Measurements from ENCODE around the gene MIEN1.
A peak's percentile ranks its signal among the peaks of the same experiment; 100 is the strongest.

The MIEN1 gene

DNA sequence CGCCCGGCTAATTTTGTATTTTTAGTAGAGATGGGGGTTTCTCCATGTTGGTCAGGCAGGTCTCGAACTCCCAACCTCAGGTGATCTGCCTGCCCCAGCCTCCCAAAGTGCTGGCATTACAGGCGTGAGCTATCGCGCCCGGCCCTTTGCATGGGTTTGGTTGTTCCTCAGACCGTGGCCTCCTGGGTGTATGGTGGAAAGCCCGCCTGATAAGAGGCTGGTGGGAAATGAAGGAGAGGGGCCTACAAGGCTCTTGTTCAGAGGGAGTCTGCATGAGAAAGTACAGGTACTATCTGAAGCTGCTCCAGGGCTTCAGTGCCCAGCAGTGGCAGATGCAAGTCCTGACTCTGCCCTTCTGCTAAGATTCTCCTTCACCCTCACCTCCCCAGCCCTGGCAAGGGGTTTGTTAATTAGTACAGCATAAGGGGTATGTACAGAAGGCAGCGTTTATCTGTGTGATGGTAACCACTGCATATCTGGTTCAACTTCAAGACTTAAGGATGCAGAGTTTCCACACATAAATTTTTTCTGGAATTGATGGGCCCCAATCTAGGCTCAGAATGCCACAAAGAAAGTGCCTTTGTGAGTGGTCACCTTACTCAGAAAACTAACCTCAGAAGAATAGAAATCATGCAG lies 31.6 kb upstream of the MIEN1 start:
- no peaks in the 10 kb centered on the region for H3K27me3 Mint-ChIP-seq
- peak overlapping the region; percentile 89 for H3K27ac Mint-ChIP-seq
- peaks cover 95% of the 10 kb centered on the region for H3K4me1 Mint-ChIP-seq (ENCODE audit: low read depth)
- H3K36me3 Mint-ChIP-seq (ENCODE audit: low read depth), result peaks cover 78% of the 10 kb centered on the region
- H3K9me3 Mint-ChIP-seq, result no peaks in the 10 kb centered on the region
- peak overlapping the region; percentile 3 for H3K4me3 Mint-ChIP-seq

DNA sequence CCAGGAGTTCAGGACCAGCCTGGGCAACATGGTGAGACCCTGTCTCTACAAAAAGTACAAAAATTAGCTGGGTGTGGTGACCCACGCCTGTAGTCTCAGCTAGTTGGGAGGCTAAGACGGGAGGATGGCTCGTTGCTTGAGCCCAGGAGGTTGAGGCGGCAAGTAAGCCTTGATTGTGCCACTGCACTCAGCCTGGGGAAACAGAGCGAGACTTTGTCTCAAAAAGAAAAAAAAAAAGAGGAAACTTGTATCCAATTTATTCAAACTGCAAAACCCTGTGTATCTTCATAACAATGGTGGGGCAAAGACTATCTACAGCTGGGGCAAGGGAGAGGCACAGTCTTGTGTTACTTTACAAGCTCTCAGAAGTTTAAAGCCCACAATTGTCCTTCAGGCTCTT lies 28.9 kb upstream of the MIEN1 start:
- Mint-ChIP-seq H3K36me3 (ENCODE audit: low read depth) (peaks cover 50% of the 10 kb centered on the region), H3K9me3 (no peaks in the 10 kb centered on the region), H3K27me3 (no peaks in the 10 kb centered on the region), H3K4me1 (ENCODE audit: low read depth) (peaks cover 91% of the 10 kb centered on the region), H3K27ac (peak overlapping the region; percentile 99), H3K4me3 (peak overlapping the region; percentile 68)

DNA sequence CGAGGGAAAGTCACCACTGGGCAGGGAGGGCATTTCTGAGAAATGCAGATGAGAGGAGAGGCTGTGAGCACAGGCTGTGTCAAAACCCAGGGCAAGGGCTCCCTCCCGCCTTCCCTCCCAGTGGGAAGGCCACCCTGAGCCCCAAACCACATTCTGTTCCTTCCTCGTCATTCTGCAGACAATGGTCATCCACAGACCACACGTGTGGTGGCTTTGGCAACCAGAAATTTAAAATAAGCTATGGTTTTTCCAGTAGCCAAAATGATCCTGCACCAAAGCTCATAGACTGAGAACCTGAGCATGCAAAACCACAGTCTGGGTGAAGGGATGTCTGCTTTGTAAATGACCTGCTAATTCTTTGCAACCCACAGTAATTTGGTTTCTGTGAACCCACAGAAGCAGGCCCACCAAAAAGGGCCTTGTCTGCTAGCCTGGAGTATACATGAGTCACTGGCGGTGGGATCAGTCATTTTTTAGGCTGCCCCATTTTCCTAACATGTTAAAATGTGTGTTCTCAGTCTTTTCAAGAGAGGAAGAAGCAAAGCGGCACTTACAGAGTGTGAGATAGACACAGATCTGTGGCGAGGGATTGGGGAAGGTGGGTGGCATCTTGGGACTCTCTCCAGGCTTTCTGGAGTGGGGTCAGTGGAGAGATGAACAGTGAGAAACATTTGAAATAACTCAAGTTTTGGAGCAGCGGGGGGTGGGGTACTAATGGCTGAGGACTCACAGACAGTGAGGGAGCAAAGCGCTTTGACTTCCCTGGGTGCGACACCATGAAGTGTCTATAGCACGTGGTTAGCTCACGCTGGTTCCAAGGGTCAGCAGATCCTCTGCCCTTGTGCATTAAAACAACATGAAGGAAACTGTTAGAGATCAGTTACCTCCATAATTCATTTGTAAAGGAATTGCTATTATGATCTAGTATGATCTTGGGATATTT lies 27.9 kb upstream of the MIEN1 start:
- Mint-ChIP-seq H3K27ac (peak overlapping the region; percentile 99), H3K27me3 (no peaks in the 10 kb centered on the region), H3K4me1 (ENCODE audit: low read depth) (peaks cover 88% of the 10 kb centered on the region), H3K9me3 (no peaks in the 10 kb centered on the region), H3K36me3 (ENCODE audit: low read depth) (peaks cover 43% of the 10 kb centered on the region), H3K4me3 (peak overlapping the region; percentile 68)

DNA sequence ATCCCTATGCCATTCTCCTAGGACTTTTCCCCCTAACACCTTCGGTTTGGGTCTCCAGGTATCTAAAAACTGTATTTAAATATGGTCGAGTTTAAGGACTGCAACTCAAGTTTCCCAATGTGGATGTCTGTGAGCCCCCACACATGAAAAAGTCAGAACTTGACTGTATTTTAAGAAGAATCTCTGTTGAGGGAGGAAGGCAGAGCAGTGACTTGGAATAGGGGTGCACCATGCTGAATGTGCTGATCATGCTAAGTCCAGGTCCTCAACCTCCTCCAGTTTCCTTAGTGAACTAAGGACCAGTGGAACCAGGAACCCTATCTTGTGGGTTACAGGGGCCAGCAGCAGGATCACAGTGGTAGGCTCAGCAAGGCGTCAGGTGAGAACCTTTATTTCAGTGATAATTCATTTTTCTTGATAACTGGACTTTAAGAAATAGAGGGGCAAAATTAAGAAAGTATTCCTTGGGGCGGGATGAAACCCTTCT lies 26.9 kb upstream of the MIEN1 start:
- Mint-ChIP-seq H3K4me1 (ENCODE audit: low read depth) (peaks cover 88% of the 10 kb centered on the region), H3K27ac (peak overlapping the region; percentile 99), H3K27me3 (no peaks in the 10 kb centered on the region), H3K36me3 (ENCODE audit: low read depth) (peaks cover 33% of the 10 kb centered on the region), H3K4me3 (peak overlapping the region; percentile 68), H3K9me3 (no peaks in the 10 kb centered on the region)

DNA sequence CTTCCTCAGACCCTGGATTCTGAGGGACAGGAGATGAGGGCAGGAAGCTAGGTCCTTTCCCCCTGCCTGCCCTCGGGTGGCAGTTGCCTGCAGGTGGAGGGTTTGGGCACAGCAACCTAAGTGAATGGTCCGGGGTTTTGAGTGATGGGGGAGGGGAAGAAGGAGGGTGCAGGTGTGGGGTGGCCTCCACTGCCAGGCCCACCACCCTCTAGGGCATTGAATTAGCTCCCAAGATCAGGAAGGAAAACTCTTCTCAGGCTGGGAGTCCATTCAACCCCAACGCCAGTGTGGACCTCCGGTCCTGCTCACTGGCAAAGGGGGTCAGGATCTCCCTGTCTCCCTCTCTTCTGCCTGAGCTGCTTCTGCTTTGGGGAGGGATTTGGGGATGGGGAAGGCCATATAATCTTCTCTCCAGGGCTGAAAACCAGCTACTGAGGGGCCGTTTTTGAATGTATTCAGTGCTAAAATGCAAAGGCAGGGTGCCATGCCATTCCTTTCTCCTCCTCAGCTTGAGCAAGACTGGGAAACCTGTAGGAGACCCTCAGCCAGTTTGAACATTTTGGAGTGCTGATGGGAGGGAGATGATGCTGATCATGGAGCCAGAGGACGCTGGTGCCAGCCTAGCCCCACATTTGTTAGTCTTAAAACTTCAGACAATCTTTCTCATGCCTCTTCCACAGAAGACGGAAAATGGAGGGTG lies 26.2 kb upstream of the MIEN1 start:
- H3K9me3 Mint-ChIP-seq, result no peaks in the 10 kb centered on the region
- H3K4me1 Mint-ChIP-seq (ENCODE audit: low read depth), result peaks cover 88% of the 10 kb centered on the region
- peak overlapping the region; percentile 99 for H3K27ac Mint-ChIP-seq
- H3K36me3 Mint-ChIP-seq (ENCODE audit: low read depth), result peaks cover 27% of the 10 kb centered on the region
- no peaks in the 10 kb centered on the region for H3K27me3 Mint-ChIP-seq
- peak overlapping the region; percentile 73 for H3K4me3 Mint-ChIP-seq

DNA sequence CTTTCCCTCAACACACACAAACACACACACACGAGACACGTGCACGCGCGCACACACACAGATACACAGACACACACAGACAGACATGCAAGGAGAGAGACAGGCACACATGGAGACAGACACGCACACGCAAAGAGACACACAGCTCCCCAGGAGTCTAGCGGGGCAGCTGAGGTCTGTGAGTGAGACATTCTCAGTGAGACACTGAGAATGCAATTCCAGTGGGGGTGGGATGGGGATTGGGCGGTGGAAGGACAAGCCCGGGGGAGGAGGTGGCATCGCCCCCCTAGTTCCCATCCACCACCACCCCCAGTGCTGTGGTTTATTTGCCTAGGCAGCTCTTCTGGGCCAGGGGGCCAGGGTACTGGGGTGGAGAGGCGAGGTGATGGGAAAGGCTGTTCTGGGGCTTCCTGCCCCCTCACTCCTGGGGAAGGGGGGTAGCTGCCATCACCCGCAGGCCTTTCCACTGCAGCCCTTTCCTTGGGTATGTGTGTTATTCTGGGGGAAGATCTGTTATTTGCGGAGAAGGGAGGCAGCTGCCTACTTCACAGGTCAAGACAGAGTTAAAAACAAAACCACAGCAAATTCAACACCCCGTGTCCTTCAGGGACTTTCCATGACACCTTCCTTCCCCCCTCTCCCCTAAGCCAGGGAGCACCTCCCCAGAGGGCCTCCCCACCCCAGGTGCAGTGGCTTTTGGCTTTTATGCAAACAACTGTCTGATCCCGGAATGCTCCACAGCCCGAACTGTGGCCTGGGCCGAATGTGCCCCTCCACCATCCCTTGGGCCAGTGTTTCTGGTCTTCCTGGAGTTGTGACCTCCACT lies 25.4 kb upstream of the MIEN1 start:
- H3K4me1 Mint-ChIP-seq (ENCODE audit: low read depth), result peaks cover 87% of the 10 kb centered on the region
- peak overlapping the region; percentile 99 for H3K27ac Mint-ChIP-seq
- H3K27me3 Mint-ChIP-seq, result no peaks in the 10 kb centered on the region
- H3K9me3 Mint-ChIP-seq, result no peaks in the 10 kb centered on the region
- peaks cover 21% of the 10 kb centered on the region for H3K36me3 Mint-ChIP-seq (ENCODE audit: low read depth)
- H3K4me3 Mint-ChIP-seq, result peak overlapping the region; percentile 73

DNA sequence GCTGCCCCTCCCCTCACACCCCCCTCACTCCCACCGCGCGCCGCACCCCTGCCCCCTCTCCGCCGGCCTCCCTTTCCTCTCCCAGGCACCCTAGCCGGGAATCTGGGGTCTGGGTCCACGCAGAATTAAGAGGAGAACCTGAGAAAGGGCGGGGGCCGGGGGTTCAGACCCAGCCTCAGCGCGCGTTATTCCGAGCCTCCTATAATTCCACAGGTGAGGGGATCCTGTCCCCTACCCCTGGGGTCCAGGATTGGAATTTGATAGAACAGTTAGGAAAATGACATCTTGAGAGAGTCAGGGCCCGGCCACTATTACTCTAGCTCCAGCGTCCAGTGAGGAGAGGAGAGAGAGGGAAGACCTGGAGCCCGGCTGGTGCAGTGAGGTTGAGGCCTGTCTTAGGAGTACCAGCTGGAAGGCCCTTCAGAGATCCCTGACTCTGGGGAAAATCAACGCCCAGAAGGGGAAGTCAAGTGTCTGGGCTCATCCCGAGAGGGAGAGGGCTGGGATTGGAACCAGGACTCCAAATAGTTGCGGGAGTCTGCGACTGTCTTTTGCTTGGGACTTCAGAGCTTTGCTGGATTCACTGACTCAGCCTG lies 24.7 kb upstream of the MIEN1 start:
- H3K27me3 Mint-ChIP-seq, result no peaks in the 10 kb centered on the region
- H3K4me1 Mint-ChIP-seq (ENCODE audit: low read depth), result peaks cover 80% of the 10 kb centered on the region
- H3K4me3 Mint-ChIP-seq, result peak overlapping the region; percentile 73
- peaks cover 18% of the 10 kb centered on the region for H3K36me3 Mint-ChIP-seq (ENCODE audit: low read depth)
- peak overlapping the region; percentile 99 for H3K27ac Mint-ChIP-seq
- no peaks in the 10 kb centered on the region for H3K9me3 Mint-ChIP-seq

DNA sequence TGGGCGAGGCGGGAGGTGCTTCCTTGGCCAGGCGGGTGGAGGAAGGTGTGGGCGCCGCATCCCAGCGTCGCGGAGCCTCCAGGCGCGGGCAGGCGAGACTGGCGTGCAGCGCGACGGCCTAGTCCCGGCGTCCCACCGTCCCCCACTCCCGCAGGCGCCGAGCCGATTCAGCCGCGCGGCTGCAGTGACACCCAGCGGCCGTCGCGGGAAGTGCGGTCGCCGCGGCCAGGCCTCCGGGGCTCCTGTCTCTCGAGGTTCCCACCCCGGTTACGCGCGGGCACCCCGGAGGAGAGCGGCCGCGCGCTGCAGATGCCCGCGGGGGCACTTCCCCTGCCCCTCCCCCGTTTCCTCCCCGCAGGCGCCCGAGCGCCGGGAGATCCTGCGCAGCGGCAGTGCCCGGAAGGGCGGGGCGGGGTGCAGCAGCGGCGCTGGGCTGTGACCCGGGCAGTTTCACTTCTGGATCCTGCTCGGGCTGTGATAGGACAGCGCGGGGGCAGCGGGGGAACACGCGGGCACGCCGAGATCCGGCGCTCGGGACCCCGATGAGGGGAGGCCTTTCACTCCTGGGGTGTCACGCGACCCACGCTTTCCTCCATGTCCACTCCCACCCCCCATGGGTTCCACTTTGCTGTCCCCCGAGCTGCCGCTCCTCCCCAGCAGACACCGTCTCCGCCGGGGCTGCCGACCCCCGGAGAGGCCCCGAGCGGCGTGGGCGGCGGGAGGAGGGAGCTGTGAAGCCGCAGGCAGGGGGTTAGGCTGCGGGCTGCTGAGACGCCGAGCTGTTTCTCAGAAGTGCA lies 24.0 kb upstream of the MIEN1 start:
- Mint-ChIP-seq H3K9me3 (no peaks in the 10 kb centered on the region), H3K27me3 (no peaks in the 10 kb centered on the region), H3K27ac (peak overlapping the region; percentile 99), H3K36me3 (ENCODE audit: low read depth) (peaks cover 13% of the 10 kb centered on the region), H3K4me3 (peak overlapping the region; percentile 73), H3K4me1 (ENCODE audit: low read depth) (peaks cover 73% of the 10 kb centered on the region)

DNA sequence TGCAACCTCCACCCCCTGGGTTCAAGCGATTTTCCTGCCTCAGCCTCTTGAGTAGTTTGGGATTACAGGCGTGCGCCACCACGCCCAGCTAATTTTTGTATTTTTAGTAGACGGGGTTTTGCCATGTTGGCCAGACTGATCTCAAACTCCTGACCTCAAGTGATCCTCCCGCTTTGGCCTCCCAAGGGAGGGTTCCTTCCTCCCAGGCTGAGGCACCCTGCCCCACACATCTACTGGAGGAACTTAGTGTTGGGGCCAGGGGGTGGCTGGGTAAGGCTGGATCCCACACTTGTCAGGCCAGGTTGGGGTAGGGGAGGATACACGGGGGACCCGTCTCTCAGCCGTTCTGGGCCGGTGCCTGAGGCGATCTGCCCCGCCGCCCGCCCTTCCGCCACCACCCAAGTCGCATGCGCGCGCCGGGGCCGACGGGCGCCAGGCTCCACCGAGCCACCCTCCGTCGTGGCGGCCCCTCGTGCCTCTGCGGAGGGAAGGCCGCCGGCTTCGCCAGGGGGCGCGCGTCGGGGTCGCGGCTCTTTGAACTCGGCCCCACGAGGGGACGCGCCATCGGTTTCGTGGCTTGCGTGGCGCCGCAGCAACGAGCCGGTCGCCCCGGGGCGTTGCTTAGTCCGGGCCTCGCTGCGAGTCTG lies 23.3 kb upstream of the MIEN1 start:
- Mint-ChIP-seq H3K27me3 (no peaks in the 10 kb centered on the region), H3K4me3 (peak overlapping the region; percentile 78), H3K27ac (peak overlapping the region; percentile 94), H3K4me1 (ENCODE audit: low read depth) (peaks cover 66% of the 10 kb centered on the region), H3K9me3 (no peaks in the 10 kb centered on the region), H3K36me3 (ENCODE audit: low read depth) (peaks cover 6% of the 10 kb centered on the region)

DNA sequence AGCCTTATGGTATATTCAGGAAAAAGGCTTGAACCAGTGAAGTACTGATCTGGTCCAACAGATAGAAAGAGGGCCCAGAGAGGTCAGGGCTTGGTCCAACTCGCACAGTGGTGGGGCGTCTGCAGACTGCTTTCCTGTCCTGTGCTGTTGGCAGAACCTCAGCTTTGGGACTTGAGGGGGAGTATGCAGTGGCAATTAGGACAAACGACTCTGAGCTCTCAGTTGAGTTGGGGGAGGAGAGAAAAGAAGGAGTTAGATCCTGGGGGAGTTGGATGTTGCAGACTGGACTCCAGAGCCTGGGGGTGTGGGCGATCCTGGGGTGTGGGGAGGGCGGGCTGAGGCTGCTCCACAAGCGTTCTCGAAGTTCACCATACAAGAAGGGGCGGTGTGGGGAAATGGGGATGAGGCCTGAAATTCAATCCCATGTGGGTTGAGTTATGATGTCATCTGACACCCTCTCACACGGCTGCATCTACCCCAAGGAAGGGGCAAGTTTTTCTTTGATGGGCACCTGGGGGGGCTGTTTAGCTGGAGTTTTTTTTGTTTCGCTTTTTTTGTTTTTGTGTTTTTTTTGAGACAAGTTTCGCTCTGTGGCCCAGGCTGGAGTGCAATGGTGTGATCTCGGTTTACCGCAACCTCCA lies 22.0 kb upstream of the MIEN1 start:
- peak overlapping the region; percentile 27 for H3K4me3 Mint-ChIP-seq
- H3K4me1 Mint-ChIP-seq (ENCODE audit: low read depth), result peaks cover 53% of the 10 kb centered on the region
- no peaks in the 10 kb centered on the region for H3K9me3 Mint-ChIP-seq
- peak overlapping the region; percentile 81 for H3K27ac Mint-ChIP-seq
- H3K36me3 Mint-ChIP-seq (ENCODE audit: low read depth), result no peaks in the 10 kb centered on the region
- no peaks in the 10 kb centered on the region for H3K27me3 Mint-ChIP-seq

DNA sequence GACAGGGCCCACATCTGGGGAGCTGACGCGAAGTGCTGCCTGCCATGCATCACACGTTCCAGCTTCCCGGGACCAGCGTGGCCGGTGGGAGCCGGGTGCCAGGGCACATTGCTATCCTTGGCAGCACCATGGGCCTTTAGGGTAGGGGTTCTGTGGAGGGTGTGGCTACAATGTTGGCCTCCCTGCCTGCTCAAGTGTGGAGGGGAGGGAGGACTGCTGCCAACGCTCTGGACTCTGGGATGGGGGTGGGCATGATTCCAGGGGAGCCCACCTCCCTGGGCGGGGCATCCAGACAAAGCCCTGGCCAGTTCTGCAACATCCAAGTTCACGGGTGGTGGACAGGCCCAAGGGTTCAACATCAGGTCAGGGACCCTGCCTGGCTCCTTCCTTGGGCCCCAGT lies 21.3 kb upstream of the MIEN1 start:
- Mint-ChIP-seq H3K27ac (no peak overlapping the region), H3K27me3 (no peaks in the 10 kb centered on the region), H3K36me3 (ENCODE audit: low read depth) (no peaks in the 10 kb centered on the region), H3K9me3 (no peaks in the 10 kb centered on the region), H3K4me1 (ENCODE audit: low read depth) (peaks cover 46% of the 10 kb centered on the region), H3K4me3 (peak overlapping the region; percentile 10)

DNA sequence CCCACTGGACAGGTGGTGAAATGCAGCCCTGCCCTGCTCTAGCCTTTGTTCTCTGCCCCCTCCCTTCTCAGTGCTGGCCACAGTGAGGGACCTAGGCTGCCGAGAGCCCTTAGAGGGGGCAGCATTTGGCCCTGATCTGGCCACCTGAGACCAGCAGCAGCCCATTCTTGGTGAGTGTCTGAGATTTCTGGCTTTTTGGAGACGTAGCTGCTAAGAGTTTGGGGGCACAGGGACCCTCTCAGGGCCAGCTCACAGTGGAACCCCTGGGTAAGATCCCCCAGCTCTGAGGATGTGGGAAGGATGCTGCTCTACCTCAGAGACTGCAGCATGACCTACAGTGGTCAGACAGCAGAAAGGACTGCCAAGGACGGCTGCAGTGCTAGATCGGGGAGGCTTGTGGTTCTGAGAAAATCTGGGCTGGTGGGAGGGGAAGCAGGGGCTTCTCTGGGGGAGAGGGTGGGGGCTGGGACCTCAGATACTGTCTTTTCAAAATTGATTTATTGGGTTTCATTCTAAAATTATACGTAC lies 20.7 kb upstream of the MIEN1 start:
- Mint-ChIP-seq H3K4me3 (no peak overlapping the region), H3K36me3 (ENCODE audit: low read depth) (no peaks in the 10 kb centered on the region), H3K4me1 (ENCODE audit: low read depth) (peaks cover 40% of the 10 kb centered on the region), H3K9me3 (no peaks in the 10 kb centered on the region), H3K27me3 (no peaks in the 10 kb centered on the region), H3K27ac (peak overlapping the region; percentile 5)
